ENCODE data around the gene CSNK2A1. TPM values are rescaled to one million over a fixed set of nuclear protein-coding genes. Genes with fewer than 3 reads are reported as not detected.
"Not testable (repeated sequence)": the region's sequence is repeated elsewhere in the genome, so short reads cannot be mapped to it uniquely, and the experiment has no call there.

CSNK2A1 gene
- total RNA-seq, result 100 to 1,000 TPM; 168 to 184 TPM

- Mint-ChIP-seq H3K36me3 (ENCODE audit: insufficient read depth in 2 of 2) (peaks cover 26 to 39% of the 10 kb centered on the region in 2 donors), H3K27ac (peak within 1 kb of the TSS; percentile 98), H3K4me3 (peak within 1 kb of the TSS; percentile 88 to 96), H3K4me1 (ENCODE audit: low read depth) (peaks cover 55% of the 10 kb centered on the region), H3K27me3 (ENCODE audit: low read depth) (no peaks in the 10 kb centered on the region), H3K9me3 (peaks cover 4 to 7% of the 10 kb centered on the region in 2 donors)
- ATAC-seq (replicated peaks in 1 of 2), result peak; percentile 99
- peak; percentile 96 to 97 for DNase-seq
Observed at GRCh38 chr20:543369-544152, at the start of gene CSNK2A1. TSS of gene CSNK2A1 (minus strand) at chr20:543790. CDS start at chr20:508551, 35,239 bp downstream.

GRCh38 chr20:592506-592905 is 48.9 kb upstream of the CSNK2A1 start:
- peaks cover 24% of the 10 kb centered on the region for H3K27me3 Mint-ChIP-seq (ENCODE audit: low read depth)
- H3K9me3 Mint-ChIP-seq, result no peaks in the 10 kb centered on the region

GRCh38 chr20:591941-592340 is 48.4 kb upstream of the CSNK2A1 start:
- H3K27me3 Mint-ChIP-seq (ENCODE audit: low read depth), result peaks cover 24% of the 10 kb centered on the region
- no peaks in the 10 kb centered on the region for H3K9me3 Mint-ChIP-seq
- DNase-seq (no peak), ATAC-seq (replicated peaks in 1 of 2) (peak; percentile 24 to 42)
- H3K36me3 Mint-ChIP-seq (ENCODE audit: insufficient read depth in 2 of 2), result no peaks in the 10 kb centered on the region
- no peak overlapping the region for H3K4me3 Mint-ChIP-seq
- peaks cover 15% of the 10 kb centered on the region for H3K4me1 Mint-ChIP-seq (ENCODE audit: low read depth)
- H3K27ac Mint-ChIP-seq, result no peak overlapping the region

More at GRCh38 chr20:592506-592905, 48.9 kb upstream of the CSNK2A1 start:
- Mint-ChIP-seq H3K4me1 (ENCODE audit: low read depth) (peaks cover 15% of the 10 kb centered on the region), H3K4me3 (no peak overlapping the region), H3K36me3 (ENCODE audit: insufficient read depth in 2 of 2) (no peaks in the 10 kb centered on the region), H3K27ac (no peak overlapping the region)
- DNase-seq (no peak), ATAC-seq (replicated peaks in 1 of 2) (no peak)

GRCh38 chr20:588932-589672 is 45.5 kb upstream of the CSNK2A1 start:
- Mint-ChIP-seq H3K36me3 (ENCODE audit: insufficient read depth in 2 of 2) (no peaks in the 10 kb centered on the region), H3K27me3 (ENCODE audit: low read depth) (peaks cover 24% of the 10 kb centered on the region), H3K9me3 (no peaks in the 10 kb centered on the region), H3K4me3 (no peak overlapping the region), H3K27ac (no peak overlapping the region), H3K4me1 (ENCODE audit: low read depth) (peaks cover 15% of the 10 kb centered on the region)
- no peak for DNase-seq
- ATAC-seq (replicated peaks in 1 of 2), result peak in 1 of 2 donors; percentile 12

GRCh38 chr20:588476-588875 is 44.9 kb upstream of the CSNK2A1 start:
- no peak for ATAC-seq (replicated peaks in 1 of 2)
- H3K27ac Mint-ChIP-seq, result no peak overlapping the region
- H3K36me3 Mint-ChIP-seq (ENCODE audit: insufficient read depth in 2 of 2), result no peaks in the 10 kb centered on the region
- peaks cover 24% of the 10 kb centered on the region for H3K27me3 Mint-ChIP-seq (ENCODE audit: low read depth)
- no peaks in the 10 kb centered on the region for H3K9me3 Mint-ChIP-seq
- no peak overlapping the region for H3K4me3 Mint-ChIP-seq
- no peak for DNase-seq
- H3K4me1 Mint-ChIP-seq (ENCODE audit: low read depth), result peaks cover 15% of the 10 kb centered on the region

GRCh38 chr20:584971-585301 is 41.3 kb upstream of the CSNK2A1 start:
- no peak for ATAC-seq (replicated peaks in 1 of 2)
- Mint-ChIP-seq H3K9me3 (no peaks in the 10 kb centered on the region), H3K36me3 (ENCODE audit: insufficient read depth in 2 of 2) (no peaks in the 10 kb centered on the region), H3K4me3 (no peak overlapping the region), H3K27me3 (ENCODE audit: low read depth) (peaks cover 5% of the 10 kb centered on the region), H3K4me1 (ENCODE audit: low read depth) (no peaks in the 10 kb centered on the region), H3K27ac (no peak overlapping the region)
- DNase-seq, result no peak

GRCh38 chr20:584161-584970 is 40.8 kb upstream of the CSNK2A1 start:
- no peaks in the 10 kb centered on the region for H3K9me3 Mint-ChIP-seq
- peak in 1 of 2 donors; percentile 15 for DNase-seq
- no peaks in the 10 kb centered on the region for H3K4me1 Mint-ChIP-seq (ENCODE audit: low read depth)
- no peak overlapping the region for H3K4me3 Mint-ChIP-seq
- H3K27ac Mint-ChIP-seq, result no peak overlapping the region
- no peaks in the 10 kb centered on the region for H3K36me3 Mint-ChIP-seq (ENCODE audit: insufficient read depth in 2 of 2)
- peak; percentile 82 to 90 for ATAC-seq (replicated peaks in 1 of 2)
- peaks cover 5% of the 10 kb centered on the region for H3K27me3 Mint-ChIP-seq (ENCODE audit: low read depth)

GRCh38 chr20:582204-582603 is 38.6 kb upstream of the CSNK2A1 start:
- no peak for ATAC-seq (replicated peaks in 1 of 2)
- H3K4me1 Mint-ChIP-seq (ENCODE audit: low read depth), result no peaks in the 10 kb centered on the region
- H3K9me3 Mint-ChIP-seq, result no peaks in the 10 kb centered on the region
- DNase-seq, result no peak
- no peaks in the 10 kb centered on the region for H3K36me3 Mint-ChIP-seq (ENCODE audit: insufficient read depth in 2 of 2)
- H3K27me3 Mint-ChIP-seq (ENCODE audit: low read depth), result peaks cover 5% of the 10 kb centered on the region
- no peak overlapping the region for H3K27ac Mint-ChIP-seq
- no peak overlapping the region for H3K4me3 Mint-ChIP-seq

- H3K9me3 Mint-ChIP-seq; ATAC-seq (replicated peaks in 1 of 2); H3K4me1 Mint-ChIP-seq (ENCODE audit: low read depth); H3K36me3 Mint-ChIP-seq (ENCODE audit: insufficient read depth in 2 of 2); H3K27ac Mint-ChIP-seq; H3K4me3 Mint-ChIP-seq; DNase-seq: not testable (repeated sequence)
- H3K27me3 Mint-ChIP-seq (ENCODE audit: low read depth), result peaks cover 12% of the 10 kb centered on the region
Observed at GRCh38 chr20:578940-579690, 35.5 kb upstream of the CSNK2A1 start.

GRCh38 chr20:577167-577791 is 33.7 kb upstream of the CSNK2A1 start:
- Mint-ChIP-seq H3K9me3 (no peaks in the 10 kb centered on the region), H3K36me3 (ENCODE audit: insufficient read depth in 2 of 2) (no peaks in the 10 kb centered on the region), H3K4me1 (ENCODE audit: low read depth) (no peaks in the 10 kb centered on the region), H3K27me3 (ENCODE audit: low read depth) (peaks cover 27% of the 10 kb centered on the region), H3K27ac (no peak overlapping the region), H3K4me3 (no peak overlapping the region)
- ATAC-seq (replicated peaks in 1 of 2) (no peak), DNase-seq (no peak)

- Mint-ChIP-seq H3K4me1 (ENCODE audit: low read depth) (no peaks in the 10 kb centered on the region), H3K36me3 (ENCODE audit: insufficient read depth in 2 of 2) (no peaks in the 10 kb centered on the region), H3K4me3 (no peak overlapping the region), H3K27me3 (ENCODE audit: low read depth) (peaks cover 30% of the 10 kb centered on the region), H3K9me3 (no peaks in the 10 kb centered on the region), H3K27ac (no peak overlapping the region)
- ATAC-seq (replicated peaks in 1 of 2) (no peak), DNase-seq (no peak)
Observed at GRCh38 chr20:576156-576555, 32.6 kb upstream of the CSNK2A1 start.

GRCh38 chr20:575230-575629 is 31.6 kb upstream of the CSNK2A1 start:
- DNase-seq (no peak), ATAC-seq (replicated peaks in 1 of 2) (no peak)
- Mint-ChIP-seq H3K27me3 (ENCODE audit: low read depth) (peaks cover 30% of the 10 kb centered on the region), H3K9me3 (no peaks in the 10 kb centered on the region), H3K4me1 (ENCODE audit: low read depth) (no peaks in the 10 kb centered on the region), H3K27ac (no peak overlapping the region), H3K4me3 (no peak overlapping the region), H3K36me3 (ENCODE audit: insufficient read depth in 2 of 2) (no peaks in the 10 kb centered on the region)

Measured in activated T-cell treated with anti-CD3 and anti-CD28 coated beads, Interleukin-2, amount 50 U/mL, for 72 hours (primary cell).